ENCODE measurements around the gene SOCS2. TPM values are rescaled to one million over a fixed set of nuclear protein-coding genes. Genes with fewer than 3 reads are reported as not detected.
"Not testable (repeated sequence)": the region's sequence is repeated elsewhere in the genome, so short reads cannot be mapped to it uniquely, and the experiment has no call there.

SOCS2 gene
- total RNA-seq, 1 donor from 2014 or later = 71.4 TPM

DNA sequence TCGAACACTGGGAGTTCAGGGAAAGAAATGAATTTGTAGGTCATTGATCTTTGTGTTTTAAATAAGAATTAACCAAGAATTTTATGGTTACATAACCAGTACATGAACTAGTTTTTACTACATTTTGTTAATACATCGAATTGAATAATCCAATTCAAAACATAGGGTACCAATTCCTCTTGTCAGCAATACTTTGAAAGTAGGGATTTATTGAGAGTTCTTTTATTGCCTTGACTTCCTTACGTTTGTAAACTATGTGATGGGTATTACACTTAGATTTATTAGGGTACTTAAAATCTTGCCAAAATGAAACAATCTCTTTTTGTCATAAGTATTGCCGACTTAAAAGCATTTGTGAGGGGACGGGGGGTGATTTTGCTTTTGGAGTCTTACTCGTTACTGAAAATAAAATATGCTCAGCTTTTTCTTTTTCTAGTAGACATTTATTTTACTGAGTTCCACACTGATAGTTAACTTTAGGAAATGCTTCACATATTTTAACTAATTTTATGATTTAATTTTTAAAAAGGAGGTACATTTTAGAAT, 22.4 kb downstream of the SOCS2 start:
- no peak for DNase-seq

DNA sequence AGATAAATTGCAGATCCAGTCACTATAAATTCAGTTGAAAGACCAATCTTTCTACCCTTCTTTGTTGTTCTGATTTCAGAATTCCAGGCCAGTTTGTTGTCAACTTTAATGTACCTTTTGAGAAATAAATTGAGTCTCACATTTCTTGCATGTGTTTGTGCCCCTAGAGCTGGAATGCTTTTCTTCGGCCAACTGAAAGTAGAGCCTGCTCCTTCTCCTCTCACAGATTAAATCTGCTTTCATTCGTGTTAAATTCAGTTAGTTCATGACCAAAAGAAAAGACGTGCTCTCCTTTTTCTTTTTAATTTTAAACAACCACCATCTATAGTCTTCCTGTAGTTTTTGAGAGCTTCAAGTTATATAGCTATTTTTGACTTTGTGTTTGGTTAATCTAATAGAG, 22.9 kb downstream of the SOCS2 start:
- no peak for DNase-seq

DNA sequence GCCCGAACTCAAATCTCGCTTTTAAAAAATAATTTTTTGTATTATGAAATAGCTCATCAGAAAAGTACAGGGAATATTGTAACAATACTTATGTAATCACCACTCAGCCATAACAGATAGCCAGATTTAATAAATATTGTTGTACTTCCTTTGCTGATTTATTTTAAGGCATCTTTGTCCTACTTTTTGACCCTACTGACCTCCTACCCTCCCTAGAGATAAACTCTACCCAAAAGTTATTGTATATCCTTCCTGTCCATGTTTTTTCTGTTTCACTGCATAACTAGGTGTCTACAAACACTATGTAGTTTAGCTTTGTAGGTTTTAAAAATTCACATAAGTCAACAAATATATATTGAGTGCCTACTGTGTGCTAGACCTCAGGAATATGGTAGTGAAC, 25.1 kb downstream of the SOCS2 start:
- no peak for DNase-seq

DNA sequence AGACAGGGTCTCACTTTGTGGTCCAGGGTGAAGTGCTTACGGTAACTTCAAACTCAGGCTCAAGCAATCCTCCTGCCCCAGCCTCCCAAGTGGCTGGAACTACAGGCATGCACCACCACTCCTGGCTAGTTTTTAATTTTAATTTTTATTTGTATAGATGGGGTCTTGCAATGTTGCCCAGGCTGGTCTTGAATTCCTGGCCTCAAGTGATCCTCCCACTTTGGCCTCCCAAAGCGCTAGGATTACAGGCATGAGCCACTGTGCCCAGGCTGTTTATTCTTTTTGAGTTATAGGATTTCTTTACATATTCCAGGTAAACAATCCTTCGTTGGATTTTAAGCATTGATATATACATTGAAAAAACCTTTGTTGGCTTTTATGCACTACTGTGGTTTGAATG, 26.7 kb downstream of the SOCS2 start:
- DNase-seq = no peak

DNA sequence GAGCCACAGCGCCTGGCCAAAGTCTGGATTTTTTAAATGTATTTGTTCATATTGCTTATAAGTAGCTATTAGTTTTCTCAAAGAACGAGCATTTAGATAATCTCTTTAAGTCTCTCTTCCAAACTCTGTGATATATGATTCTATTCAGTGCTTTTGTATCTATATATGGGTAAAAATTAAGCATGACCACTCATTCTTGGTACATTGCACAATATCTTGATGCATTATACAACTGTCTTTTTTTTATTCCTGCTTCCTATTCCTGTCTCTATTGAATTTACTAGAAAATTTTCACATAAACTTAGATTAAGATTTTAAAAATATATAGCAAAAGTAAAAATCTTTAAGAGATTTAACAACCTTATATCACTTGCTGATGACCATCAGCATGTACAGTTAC, 29.1 kb downstream of the SOCS2 start:
- DNase-seq = no peak

DNA sequence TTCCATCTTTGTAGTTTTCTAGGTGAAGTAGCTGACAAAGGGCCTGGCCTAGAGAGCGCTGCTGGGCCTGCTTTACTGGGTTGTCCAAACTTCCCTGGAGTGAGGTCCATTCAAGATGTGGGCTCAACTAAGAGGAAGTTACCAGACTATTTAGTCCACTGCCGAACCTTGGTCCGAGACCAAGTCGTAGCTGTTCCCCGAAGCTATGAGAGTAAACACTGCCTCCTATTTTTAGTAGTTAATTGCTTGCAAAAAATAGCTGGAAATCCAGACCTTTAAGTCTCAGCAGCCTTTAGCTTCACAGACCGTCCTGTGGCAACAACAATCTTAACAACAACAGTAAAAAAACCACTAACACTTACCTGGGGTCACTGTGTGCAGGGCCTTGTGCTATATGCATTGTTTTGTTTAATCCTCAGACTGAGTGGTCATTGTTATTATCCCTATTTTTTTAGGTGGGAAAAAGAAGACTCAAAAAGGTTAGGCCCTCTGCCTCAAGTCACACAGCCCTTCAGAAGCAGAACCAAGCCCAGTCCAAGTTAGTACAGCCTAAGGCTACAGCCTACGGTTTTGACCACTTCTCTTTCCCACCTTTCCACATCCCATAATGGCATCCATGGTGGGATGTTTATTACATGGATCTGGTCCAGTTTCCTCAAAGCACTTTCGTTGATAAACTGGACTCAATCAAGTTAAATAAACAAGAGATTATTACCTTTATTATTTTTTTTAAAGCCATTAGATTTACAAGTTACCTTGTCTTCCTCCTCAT, 30.6 kb downstream of the SOCS2 start:
- DNase-seq = no peak

DNA sequence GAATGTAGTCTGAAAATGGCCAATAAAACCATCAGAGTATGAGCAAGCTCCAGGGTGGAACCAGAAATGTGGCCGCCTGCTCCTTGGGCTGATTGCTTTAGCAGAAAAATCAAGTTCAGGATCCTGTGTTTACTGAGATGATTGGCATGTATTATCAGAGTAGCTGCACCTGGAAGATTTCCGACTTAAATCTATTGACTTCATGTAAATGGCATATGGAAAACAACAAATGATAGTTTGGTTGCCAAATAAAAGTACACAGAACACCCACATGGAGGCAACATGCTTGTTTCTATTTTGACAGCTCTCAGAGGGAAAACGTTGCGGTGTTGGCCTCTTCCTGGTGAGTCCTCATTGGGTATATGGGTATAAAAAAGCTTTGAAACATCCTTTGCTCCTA, 31.3 kb downstream of the SOCS2 start:
- no peak for DNase-seq

DNA sequence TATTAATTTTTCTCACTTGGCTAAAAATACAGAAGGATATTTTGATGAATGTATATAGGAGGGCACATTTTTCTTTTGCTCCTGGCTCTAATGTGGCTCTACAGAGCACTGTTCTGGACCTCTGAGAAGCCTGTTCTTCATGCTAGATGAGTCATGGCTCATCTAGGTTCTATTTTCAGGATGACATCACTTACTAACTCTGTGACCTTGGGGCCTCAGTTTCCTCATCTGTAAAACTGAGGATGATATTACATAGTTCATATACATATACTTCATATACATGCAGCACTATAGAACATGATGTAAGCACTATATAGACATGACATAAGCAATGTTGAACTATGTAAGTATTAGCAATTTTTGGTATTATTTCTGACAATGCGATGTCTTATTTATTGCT, 35.8 kb downstream of the SOCS2 start:
- DNase-seq = no peak

DNA sequence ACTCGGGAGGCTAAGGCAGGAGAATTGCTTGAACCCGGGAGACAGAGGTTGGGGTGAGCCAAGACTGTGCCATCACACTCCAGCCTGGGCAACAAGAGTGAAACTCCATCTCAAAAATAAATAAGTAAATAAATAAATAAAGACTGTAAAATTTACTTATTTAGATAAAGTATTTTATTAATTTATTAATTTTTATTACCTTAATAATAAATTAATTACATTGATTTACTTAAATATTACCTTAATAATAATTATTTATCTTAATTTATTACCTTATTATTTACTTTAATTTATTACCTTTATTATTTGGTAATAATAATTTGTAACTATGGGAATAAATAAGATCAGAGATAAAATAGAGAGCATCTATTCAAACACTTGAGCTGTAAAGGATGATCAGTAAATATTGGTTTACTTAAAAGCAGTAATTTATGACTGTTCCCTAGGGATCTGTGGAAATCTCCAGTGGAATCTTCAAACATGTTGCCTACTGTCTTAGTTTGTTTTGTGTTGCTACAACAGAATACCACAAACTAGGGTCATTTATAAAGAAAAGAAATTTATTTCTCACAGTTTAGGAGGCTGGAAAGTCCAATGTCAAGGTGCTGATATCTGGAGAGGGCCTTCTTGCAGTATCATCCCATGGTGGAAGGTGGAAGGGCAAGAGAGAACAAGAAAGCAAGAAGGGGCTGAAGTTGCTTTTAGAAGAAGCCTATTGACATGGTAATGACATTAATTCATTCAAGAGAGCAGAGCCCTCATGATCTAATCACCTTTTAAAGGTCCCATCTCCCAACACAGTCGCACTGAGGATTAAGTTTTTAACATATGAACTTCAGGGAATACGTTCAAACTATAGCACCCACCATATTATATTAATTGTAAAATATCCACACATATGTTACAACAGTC, 37.1 kb downstream of the SOCS2 start:
- DNase-seq = no peak

DNA sequence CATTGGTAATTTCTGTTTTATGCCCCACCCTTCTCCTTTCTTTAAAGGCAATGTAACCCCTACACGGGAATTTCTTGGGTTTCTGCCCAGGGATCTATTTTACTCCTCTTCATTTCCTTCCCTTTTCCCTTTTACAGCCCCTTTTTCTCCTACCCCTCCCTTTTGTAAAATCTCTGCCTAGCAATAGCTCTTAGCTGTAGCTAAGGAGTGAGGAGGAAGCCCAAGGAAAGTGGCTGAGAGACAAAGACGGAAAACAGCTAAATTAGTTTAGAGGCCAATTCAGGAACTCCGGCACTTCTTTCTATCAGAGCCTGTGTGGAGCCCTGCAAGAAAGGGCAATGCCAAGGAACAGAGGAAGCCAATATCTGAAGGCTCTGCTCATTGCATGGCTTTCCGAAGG, 40.3 kb downstream of the SOCS2 start:
- DNase-seq = no peak

DNA sequence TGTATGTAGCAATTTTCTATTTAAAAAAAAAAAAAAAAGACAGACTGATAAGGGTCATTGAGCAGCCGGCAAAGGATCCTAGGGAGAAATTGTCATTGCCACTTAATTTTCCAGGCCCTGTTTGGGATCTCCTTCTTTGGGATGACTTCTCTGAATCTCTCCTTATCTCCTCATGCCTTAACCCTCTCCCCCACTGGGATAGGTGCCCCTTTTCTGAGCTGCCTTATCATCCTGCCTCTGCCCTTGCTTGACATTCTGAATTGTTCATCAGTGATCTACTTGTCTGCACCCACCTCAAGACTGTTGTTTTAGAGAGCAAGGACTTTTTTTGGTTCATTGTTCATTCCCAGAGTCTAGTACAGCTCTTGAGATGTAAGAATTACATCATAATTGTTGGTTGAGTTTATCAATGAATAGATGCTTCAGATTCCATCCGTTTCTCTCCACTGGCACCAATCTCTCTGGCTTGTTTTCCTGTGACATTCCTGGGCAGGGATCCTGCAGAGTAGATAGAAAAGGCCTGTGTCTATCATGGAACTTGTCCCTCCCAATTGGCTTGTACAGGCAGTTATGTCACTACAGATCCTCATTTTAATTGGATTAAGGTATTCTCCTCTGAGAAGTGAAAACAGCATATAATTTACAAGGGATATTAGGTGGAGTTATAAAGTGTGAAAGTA, 42.6 kb downstream of the SOCS2 start:
- DNase-seq = no peak

DNA sequence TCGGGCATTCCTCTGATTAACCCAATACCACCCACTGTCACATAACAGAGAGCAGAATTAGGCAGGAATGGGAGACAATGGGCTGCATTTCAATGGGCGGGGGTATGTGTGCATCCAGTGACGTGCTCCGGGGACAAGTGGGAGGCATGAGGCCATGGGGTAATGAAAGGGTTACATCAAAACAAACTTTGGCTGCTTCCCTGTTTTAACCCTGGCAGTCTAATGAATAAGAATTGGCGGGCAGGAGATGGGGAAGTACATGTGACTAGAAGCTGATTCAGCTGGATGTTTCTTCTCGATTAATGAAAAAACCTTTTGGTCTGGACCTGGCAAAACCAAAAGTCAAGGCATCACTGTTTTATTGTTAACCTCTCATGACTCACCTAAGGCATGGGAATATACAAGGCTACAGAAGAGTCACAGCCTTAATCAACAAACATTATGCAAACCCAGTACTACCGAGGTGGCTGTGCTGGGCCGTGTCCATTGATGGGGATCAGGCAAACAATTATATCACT, 44.2 kb downstream of the SOCS2 start:
- no peak for DNase-seq

DNA sequence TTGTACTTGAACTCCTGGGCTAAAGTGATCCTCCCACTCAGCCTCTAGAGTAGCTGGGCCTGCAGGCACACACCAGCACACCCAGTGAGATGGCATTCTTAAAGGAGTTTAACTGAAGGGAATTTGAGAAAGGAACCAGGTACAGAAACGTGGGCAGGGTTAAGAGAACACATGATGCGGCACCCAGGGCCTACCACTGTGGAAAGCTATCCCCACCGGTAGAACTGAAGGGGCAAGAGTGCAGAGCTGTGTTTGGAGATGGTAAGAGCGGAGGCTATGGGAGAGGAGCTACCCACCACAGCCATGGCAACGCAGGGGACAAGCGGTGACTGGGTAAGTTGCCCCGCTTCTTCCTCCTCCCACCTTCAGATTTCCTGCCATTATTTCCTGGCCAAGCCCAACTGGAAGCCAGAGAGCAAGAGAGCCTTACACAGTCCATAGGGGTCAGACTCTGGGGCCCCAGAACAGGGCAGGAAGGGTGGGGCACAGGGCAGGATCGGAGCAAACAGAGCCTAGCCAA, 46.5 kb downstream of the SOCS2 start:
- no peak for DNase-seq

DNA sequence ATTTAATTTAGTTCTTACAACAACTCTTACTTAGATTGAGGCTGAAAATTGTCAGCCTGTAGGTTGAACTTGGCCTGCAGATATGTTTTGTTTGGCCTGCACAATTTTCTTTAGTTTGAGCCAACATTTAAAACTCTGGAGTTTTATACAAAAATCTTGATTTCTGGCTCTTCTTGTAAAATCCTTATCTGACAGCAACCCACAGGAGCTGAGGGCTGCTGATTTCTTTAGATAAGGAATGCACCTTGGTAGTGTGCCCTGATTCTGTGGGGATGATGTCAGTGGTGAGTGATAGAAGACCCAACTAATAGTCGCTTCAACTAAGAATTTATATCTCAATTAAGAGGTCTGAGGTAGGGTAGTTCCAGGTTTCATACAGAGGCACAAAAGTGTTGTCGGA, 49.5 kb downstream of the SOCS2 start:
- DNase-seq = no peak

DNA sequence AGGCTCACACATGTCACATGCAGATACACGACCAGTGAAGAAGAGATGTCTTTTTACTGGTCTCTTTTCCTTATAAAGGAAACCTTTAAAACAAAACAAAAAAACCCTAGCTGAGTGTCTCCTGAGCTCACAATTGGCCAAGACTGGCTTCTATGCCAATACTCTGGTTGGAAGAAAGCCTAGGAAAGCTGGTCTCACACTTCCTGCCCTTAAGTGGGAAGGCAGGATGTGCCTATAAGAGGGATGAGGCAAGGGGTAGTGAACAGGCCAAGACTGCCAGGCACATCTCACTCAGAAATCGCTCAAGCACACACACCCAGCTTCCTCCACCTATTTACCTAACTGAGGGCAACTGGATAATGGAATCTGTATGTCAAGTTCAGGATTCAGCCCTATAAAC, 50.0 kb downstream of the SOCS2 start:
- no peak for DNase-seq

DNA sequence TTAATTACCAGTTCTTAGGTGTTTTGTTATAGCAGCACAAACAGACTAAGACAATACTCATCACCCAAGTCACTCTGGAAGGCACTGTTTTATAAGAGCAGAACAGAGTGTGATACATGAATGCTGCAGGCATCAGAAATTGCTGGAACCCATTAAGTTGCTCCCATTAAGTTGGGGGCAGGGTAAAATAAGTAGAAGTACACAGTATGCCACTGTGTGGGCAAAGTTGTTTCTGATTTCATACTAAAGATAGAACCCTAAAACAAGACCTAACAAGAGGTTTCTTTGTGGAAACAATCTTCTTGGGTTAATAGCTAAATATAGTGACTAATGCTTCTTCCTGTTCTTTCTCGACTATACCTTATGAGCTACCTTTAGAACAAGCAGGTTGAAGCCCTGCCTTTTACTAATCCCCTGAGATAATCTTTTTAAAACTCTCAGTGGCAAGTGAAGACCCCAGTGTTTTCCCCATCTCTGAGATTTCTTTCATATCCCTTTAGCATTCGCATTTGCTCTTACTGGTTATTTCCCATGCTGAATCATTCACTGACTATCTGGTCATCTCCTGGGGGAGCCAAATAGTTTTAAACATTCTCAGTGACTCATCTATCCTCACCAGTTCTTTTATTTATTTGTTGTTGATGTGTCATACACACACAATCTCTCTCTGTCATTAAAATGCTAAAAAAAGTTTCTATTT, 52.3 kb downstream of the SOCS2 start:
- DNase-seq = no peak

DNA sequence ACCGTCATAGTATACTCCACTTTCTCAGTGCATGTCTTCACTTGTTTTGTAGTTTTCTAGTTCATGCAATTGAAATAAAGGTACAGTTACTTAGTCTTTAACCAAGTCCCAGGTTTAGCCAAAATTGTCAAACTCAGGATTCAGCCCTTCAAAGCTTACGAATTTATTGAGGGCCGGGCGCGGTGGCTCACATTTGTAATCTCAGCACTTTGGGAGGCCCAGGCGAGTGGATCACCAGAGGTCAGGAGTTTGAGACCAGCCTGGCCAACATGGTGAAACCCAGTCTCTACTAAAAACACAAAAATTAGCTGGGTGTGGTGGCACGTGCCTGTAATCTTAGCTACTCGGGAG, 52.8 kb downstream of the SOCS2 start:
- not testable (repeated sequence) for DNase-seq

DNA sequence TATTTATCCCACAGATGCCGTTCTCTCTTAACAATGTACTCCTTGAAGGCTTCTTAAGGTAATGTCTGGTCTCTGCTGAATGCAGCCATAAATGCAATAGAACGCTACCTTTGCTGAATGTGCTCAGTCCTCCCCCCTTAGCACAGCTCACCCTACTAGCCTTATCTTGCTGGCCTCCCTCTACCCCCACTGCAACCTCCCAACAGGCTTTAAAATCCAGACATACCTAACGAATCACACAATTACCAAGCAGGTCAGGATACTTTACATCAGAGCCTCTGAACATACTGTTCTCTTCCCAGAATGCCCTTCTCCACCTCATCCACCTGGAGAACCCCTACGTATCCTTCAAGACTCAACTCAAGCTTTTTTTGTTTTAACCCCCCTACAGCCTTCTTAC, 53.7 kb downstream of the SOCS2 start:
- no peak for DNase-seq

Measured in occipital lobe (tissue), 2 donors.